Stimulated activated CD8-positive, alpha-beta memory T cell treated with anti-CD3 and anti-CD28 coated beads, Interleukin-4, amount 100 ng/mL, for 24 hours (primary cell): ENCODE results near the gene FZR1.

Experiments used
- DNase-seq: peaks from one replicate; pipeline ENCODE4 v3.0.0-alpha.2; 2020; ENCODE audit warnings: low read depth

Gene FZR1

DNA sequence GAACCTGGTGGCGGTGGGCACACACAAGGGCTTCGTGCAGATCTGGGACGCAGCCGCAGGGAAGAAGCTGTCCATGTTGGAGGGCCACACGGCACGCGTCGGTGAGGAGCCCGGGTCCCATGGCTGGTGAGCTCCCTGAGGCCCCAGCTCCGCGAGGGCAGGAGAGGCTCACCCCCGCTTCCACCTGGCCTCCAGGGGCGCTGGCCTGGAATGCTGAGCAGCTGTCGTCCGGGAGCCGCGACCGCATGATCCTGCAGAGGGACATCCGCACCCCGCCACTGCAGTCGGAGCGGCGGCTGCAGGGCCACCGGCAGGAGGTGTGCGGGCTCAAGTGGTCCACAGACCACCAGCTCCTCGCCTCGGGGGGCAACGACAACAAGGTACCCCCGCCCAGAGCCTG, 25.6 kb downstream of the FZR1 start:
- no peak for DNase-seq

DNA sequence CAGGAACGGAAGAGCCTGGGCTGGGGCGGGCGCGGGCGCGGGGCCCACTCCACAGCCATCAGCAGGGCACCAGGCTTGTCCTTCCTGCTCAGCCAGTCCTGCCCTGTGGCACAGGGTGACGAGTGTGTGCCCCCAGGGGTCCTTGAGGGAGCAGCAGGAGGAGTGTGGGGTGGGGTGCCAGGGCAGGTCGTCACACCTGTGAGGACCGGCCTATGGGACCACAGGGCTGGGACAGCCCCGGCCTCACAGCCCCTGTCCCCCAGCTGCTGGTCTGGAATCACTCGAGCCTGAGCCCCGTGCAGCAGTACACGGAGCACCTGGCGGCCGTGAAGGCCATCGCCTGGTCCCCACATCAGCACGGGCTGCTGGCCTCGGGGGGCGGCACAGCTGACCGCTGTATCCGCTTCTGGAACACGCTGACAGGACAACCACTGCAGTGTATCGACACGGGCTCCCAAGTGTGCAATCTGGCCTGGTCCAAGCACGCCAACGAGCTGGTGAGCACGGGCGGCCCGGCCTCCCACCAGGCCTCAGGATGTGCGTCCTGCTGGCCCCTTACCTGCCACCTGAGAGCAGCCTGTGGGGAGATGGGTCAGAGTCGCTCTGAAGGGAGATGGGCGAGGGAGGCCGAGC, 26.2 kb downstream of the FZR1 start:
- DNase-seq, result no peak

- no peak for DNase-seq
Observed at GRCh38 chr19:3533033-3533432, 26.9 kb downstream of the FZR1 start.

GRCh38 chr19:3533563-3534216, 27.6 kb downstream of the FZR1 start:
- no peak for DNase-seq

DNA sequence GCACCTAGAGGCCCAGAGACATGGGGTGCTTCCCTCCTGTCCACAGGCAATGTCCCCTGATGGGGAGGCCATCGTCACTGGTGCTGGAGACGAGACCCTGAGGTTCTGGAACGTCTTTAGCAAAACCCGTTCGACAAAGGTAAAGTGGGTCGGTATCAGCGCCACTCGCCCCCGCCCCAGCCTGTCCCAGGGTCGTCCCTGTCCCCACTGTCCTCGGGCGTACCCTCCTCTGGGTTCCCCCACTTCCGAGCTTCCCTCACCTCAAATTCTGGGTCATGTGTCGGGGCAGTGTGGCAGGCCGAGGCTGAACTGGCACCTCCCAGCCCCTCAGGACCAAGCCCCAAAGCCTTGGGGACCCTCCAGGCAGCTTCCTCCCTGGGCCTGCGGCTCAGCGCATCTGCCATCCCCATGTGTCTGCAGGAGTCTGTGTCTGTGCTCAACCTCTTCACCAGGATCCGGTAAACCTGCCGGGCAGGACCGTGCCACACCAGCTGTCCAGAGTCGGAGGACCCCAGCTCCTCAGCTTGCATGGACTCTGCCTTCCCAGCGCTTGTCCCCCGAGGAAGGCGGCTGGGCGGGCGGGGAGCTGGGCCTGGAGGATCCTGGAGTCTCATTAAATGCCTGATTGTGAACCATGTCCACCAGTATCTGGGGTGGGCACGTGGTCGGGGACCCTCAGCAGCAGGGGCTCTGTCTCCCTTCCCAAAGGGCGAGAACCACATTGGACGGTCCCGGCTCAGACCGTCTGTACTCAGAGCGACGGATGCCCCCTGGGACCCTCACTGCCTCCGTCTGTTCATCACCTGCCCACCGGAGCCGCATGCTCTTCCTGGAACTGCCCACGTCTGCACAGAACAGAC, 28.5 kb downstream of the FZR1 start:
- no peak for DNase-seq

DNA sequence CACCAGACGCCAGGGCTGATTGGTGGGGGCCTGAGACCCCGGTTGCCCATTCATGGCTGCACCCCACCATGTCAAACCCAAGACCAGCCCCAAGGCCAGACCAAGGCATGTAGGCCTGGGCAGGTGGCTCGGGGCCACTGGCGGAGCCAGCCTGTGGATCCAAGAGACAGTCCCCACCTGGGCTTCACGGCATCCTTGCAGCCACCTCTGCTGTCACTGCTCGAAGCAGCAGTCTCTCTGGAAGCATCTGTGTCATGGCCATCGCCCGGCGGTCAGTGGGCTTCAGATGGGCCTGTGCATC, 29.1 kb downstream of the FZR1 start:
- no peak for DNase-seq

- DNase-seq, result no peak
Observed at GRCh38 chr19:3535563-3535965, 29.5 kb downstream of the FZR1 start.

GRCh38 chr19:3535981-3536380, 29.9 kb downstream of the FZR1 start:
- DNase-seq, result no peak

DNA sequence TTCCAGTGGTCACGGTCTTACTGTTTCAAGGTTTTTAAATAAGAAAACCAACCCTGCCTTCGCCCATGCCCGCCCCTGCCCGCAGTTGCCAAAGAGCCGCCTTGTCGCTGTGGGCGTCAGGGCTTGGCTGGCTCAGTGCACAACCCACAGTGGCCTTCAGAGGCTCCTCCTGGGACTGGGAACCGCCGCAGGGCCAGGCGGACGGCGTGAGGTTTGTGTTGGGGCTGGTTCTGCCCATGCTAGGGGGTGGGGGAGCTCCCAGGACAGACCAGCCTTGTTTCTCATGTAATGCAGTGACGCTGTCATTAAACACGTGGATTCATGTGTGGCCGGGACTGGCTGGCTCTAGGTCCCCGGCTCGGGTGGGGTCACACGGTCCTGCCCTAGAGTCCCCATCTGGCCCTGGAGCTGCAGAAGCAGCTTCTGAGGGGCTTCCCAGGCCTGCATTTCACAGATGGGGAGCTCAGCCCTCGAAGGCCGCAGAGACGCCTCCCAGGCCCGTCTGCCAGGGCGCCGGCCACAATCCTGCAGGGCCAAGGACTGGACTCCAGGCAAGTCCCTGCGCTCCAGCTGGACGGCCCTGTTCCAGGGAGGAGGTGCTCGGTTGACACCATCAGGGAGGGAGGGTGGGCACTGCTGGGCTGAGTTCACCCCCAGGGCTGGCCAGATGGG, 30.5 kb downstream of the FZR1 start:
- no peak for DNase-seq

- no peak for DNase-seq
Observed at GRCh38 chr19:3537101-3537437, 31.0 kb downstream of the FZR1 start.

DNA sequence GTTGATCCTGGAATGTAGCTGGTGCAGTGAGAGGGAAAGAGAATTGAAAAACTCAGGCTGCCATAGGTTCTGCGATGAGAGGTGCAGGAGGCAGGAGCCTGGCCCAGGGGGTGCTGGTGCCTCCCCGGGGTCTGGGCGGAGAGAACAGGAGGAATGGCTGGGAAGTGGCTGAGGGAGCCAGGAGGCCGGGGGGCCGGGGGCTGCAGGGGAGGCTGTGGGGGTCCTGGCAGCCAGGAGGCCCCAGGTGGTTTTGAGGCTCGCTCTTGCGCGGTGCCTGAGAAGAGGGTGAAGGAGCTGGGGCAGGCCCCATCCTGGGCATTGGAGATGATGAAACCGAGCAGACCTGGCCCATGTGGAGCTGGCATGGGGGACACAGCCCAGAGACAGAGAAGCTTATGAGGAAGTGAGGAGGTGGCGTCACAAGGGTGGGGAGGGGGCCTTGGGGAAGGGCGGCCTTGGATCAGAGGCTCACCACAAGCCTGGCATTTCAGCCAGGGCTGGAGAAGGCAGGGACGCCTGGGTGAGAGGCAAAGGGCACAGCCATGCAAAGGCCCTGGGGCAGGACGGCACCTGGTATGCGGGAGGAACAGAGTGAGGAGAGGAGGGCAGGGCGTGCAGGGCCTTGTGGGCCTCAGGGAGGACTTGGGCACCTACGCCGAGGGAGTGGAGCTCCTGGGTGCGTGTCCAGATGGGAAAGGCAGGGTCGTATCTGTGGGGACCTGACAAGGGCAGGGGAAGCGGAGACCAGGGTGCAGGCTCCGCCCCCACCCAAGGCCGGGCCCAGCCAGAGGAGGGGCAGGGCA, 31.5 kb downstream of the FZR1 start:
- no peak for DNase-seq

DNA sequence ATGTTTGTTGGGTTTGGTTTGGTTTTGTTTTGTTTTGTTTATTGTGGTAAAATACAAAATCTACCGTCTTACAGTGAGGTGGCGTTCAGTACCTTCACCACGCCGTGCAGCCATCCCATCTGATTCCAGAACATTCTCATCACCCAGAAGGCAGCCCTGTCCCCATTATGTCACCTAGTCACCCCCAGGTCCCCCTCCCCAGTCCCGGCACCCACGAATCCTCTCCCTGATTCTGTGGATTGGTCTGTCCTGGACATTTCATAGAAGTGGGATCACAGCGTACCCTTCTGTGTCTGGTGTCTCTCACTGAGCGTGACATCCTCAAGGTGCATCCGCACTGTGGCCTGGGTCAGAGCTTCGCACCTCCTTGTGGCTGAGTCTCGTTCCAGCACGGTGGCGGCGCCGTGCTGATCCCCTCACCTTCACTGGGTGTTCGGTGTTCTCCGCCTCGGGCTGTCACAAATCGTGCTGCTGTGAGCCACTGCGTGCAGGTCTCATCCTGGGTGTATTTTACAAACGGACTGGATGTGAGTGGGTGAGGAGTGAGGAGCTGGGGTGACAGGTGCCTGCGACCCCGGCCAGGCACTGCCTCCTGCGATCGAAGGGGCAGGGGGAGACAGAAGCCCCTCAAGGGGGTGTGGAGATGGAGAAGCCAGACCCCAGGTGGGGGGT, 32.3 kb downstream of the FZR1 start:
- DNase-seq, result no peak

- DNase-seq, result no peak
Observed at GRCh38 chr19:3538965-3539755, 33.0 kb downstream of the FZR1 start, which contains the start of gene TEKTIP1. TSS of gene TEKTIP1 (plus strand) at chr19:3539174. CDS start at chr19:3539178, 4 bp downstream.

DNA sequence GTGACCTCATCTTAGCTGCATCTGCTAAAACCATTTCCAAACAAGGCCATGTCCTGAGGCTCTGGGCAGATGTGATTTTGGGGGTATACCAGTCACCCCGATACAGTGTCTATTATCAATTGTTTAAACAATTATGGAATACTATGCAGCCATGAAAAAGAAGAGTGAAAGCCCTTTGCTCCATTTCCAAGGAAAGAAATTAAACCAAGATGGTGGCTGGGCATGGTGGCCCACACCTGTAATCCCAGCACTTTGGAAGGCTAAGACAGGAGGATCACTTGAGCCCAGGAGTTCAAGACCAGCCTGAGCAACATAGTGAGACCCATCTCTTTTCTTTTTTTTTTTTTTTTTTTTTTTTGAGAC, 33.6 kb downstream of the FZR1 start:
- DNase-seq, result no peak

DNA sequence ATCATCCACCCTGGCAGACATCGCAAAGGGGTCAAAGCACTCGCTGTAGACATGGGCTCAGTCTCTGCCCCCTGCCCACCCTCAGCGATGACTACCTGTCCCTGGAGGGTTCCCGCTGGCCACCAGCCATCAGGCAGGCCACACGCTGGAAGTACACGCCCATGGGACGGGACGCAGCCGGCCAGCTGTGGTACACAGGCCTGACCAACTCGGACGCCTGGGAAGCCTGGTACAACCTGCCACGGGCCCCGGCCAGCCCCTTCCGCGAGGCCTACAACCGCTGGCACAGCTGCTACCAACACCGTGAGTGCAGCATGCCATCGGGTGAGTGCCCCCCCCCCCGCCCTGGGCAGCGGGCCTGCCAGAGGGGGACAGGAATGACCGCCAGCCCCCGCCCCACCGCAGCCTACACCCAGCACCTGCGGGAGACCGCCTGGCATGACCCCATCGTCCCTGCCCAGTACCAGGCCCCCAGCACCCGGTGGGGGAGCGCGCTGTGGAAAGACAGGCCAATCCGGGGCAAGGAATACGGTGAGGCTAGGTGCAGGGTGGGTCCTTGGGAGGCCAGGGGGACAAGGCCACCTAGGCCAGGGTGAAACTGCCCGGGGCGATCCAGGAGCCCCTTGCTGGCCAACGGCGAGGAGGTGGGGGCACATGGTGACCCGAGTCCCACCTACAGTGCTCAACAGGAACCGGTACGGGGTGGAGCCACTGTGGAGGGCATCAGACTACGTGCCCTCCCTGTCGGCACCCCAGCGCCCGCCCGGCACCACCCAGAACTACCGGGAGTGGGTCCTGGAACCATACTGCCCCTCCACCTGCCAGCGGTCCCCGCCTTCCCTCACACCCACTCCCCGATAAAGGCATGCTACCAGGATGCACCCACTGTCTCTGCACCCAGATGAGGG, 37.3 kb downstream of the FZR1 start:
- no peak for DNase-seq

DNA sequence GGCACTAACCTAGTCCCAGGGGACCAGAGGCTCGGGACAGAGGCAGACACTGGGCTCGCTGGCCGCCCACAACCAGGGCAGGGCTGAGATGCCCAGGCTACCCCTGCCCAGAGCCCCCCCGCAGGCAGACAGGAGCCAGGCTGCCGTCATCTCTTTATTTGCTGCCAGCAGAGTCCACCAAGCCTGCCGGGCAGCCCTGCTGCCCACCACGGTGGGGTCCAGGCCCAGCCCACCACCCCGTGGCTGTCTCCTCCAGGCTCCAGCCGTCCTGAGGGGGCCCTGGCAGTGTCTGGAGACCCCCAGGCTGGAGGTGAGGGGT, 37.9 kb downstream of the FZR1 start:
- DNase-seq, result no peak

DNA sequence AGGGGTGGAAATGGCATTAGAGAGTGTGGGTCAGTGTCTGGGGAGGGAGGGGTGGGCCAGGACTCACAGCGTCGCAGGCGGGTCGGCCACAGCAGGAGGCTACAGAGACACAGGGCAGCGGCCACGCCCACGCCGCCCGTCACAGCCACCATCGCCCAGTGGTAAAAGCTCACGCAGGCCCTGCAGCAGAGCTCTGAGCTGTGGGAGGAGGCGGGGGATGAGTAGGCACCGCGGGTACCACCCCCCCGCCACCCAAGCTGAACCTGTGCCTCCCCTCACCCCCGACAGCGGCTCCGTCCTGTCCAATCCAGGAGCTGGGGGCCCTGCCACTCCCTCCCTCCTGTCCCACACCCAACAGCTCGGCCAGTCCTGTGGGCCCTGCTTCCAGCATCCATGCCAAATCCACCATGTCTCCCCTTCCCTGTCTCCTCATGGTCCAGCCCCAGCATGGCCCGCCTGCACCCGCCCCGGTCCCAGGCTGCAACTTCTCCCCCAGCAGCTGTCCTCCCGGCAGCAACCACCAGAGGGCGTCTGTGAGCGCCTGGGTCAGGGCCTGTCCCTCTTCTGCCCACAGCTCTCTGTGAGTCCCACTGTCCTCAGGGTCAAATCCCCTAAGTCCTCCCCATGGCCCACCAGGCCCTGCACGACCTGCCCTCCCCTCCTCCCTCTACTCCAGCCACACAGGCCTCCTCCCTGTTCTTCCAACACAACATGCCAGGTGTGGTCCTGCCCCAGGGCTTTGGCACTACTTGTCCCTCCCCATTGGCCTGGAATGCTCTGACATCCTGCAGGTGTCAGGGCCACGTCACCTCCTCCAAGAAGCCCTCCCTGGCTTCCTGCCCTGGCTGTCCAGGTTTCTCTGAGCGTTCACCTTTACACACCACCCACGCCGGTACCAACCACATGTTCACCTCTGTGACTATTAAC, 38.9 kb downstream of the FZR1 start:
- peak; percentile 76 for DNase-seq

GRCh38 chr19:3545669-3546034, 39.5 kb downstream of the FZR1 start:
- no peak for DNase-seq

DNA sequence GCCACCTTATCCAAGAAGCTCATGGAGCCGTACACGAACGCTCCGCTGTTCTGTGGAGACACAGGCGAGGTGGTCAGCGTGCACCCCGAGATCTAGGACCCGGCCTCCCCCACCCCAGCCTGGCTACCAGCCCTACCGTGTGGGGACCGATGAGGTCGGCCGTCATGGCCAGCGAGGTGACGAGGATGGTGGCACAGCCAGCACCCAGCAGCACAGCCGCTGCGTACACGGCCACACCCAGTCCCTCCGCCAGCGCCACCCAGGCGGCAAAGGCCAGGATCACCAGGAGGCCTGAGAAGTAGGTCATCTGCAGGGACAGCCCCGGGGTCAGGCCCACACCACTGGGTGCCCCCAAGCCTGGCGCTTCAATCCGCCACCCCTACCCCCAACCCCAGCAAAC, 40.0 kb downstream of the FZR1 start:
- DNase-seq, result no peak
